WTC11 (cell line): Measurements from ENCODE around the gene IRF7.

Source experiments
- ATF6 ChIP-seq: sonication (generic); formaldehyde crosslinking; IDR thresholded peaks from 2 replicates; pipeline ENCODE4 v1.8.1; 2023; ENCODE audit warnings: mild to moderate bottlenecking, missing genetic modification reagents
- CREB1 ChIP-seq: sonication (generic); formaldehyde crosslinking; IDR thresholded peaks from 2 replicates; pipeline ENCODE4 v1.8.0; 2023; ENCODE audit warnings: mild to moderate bottlenecking, missing genetic modification reagents
- CTCF ChIP-seq: fragments of 200-600 bp; IDR thresholded peaks from 2 replicates; pipeline ENCODE4 v1.8.0; 2022; ENCODE audit warnings: antibody characterized with exemption
- FOXJ3 ChIP-seq: sonication (generic); formaldehyde crosslinking; IDR thresholded peaks from 2 replicates; pipeline ENCODE4 v1.9.0; 2021; ENCODE audit warnings: missing genetic modification reagents, mild to moderate bottlenecking, borderline replicate concordance
- FOXP1 ChIP-seq: sonication (generic); formaldehyde crosslinking; IDR thresholded peaks from 2 replicates; pipeline ENCODE4 v1.8.0; 2022; ENCODE audit warnings: missing genetic modification reagents, mild to moderate bottlenecking, moderate library complexity, borderline replicate concordance
- HMGXB4 ChIP-seq: sonication (generic); formaldehyde crosslinking; IDR thresholded peaks from 2 replicates; pipeline ENCODE4 v1.8.1; 2023; ENCODE audit warnings: mild to moderate bottlenecking, moderate library complexity, missing genetic modification reagents
- IRF1 ChIP-seq: sonication (generic); formaldehyde crosslinking; IDR thresholded peaks from 2 replicates; pipeline ENCODE4 v1.8.0; 2023; ENCODE audit warnings: missing genetic modification reagents
- MYBL2 ChIP-seq: sonication (generic); formaldehyde crosslinking; IDR thresholded peaks from 2 replicates; pipeline ENCODE4 v1.8.1; 2023; ENCODE audit warnings: mild to moderate bottlenecking, moderate library complexity, missing genetic modification reagents
- NFYB ChIP-seq: sonication (generic); formaldehyde crosslinking; conservative IDR thresholded peaks from 2 replicates; pipeline ENCODE4 v1.8.0; 2022; ENCODE audit warnings: low read depth, missing genetic modification reagents
- SP1 ChIP-seq: sonication (generic); formaldehyde crosslinking; conservative IDR thresholded peaks from 2 replicates; pipeline ENCODE4 v1.8.1; 2022; ENCODE audit warnings: missing genetic modification reagents
- TEAD1 ChIP-seq: sonication (generic); formaldehyde crosslinking; IDR thresholded peaks from 2 replicates; pipeline ENCODE4 v1.8.0; 2022; ENCODE audit warnings: mild to moderate bottlenecking, missing genetic modification reagents

- TF ChIP-seq CTCF (no peak), HMGXB4 (CRISPR knock-in tag) (no peak), SP1 (no peak), IRF1 (CRISPR knock-in tag) (no peak), FOXJ3 (CRISPR knock-in tag) (no peak), MYBL2 (CRISPR knock-in tag) (no peak), TEAD1 (no peak), ATF6 (CRISPR knock-in tag) (no peak), FOXP1 (CRISPR knock-in tag) (no peak), NFYB (CRISPR knock-in tag) (no peak), CREB1 (CRISPR knock-in tag) (no peak)
Observed at GRCh38 chr11:617199-617911, 1.6 kb upstream of the IRF7 start.
